Renal cortex interstitium (tissue), 11 donors: ENCODE results near the gene DHCR7. TPM values are rescaled to one million over a fixed set of nuclear protein-coding genes. Genes with fewer than 3 reads are reported as not detected.

ENCODE experiments used
- DNase-seq, 11 donors: peaks; one replicate each; pipeline ENCODE4 v3.0.0-alpha.2; 2013; ENCODE audit warnings: low read depth in 9 of 11, low spot score in 4 of 11; ENCODE audit errors: extremely low read depth in 1 of 11
- polyA plus RNA-seq, 3 donors: library from polyadenylated mRNA; unstranded; fragments of 120-200 nt; gene quantifications; one replicate each; pipeline ENCODE4 v1.2.1, GENCODE V29; 2013; ENCODE audit not compliant: insufficient read length in 3 of 3

DHCR7 gene
- polyA plus RNA-seq, 3 donors = 37.7 to 47.8 (median 39.3) TPM

GRCh38 chr11:71399341-71399740, 48.9 kb downstream of the DHCR7 start:
- DNase-seq = no peak

DNA sequence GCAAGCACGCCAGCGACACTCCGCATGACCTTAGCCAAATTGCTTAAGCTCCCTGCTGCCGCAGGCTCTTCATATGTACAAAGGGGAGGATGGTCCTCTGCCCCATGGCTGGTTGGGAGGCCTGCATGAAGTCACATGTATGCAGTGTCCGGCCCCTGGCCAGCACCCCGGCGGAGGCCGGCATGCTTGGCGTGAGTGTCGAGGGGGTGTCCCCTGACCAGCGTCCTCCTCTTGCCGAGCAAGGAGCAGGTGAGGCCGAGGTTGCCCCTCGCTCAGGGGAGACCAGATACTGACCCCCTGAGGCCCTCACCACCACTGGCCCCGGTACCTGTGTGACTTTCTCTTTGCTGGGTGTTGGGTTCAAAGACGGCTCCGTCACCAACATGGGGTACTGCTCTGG, 50.2 kb downstream of the DHCR7 start:
- DNase-seq = no peak

- DNase-seq = no peak
Measured at GRCh38 chr11:71397331-71397860, 50.8 kb downstream of the DHCR7 start.

DNA sequence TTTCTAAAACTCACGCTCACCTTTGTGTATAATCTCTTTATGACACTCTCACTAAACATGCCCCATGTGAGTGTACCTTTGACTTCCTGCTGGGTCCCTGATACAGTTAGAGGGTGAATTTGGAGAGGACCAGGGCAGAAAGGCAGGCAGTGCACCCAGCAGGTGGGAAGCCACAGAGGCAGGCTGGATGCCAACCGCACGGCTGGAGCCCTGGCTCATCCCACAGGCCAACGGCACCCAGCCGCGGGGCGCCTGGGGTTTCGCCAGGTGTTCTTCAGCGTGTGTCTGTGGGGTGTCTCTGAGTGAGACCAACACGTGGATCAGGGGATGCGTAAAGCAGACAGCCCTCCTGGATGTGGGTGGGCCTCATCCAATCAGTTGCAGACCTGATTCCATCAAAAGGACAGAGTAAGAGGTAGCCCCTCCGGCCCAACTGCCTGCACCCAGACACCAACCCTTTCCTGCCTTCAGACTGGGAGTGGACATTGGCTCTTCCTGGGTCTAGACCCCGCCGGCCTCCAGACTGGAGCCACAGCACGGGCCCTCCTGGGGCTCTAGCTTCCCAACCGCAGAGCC, 51.6 kb downstream of the DHCR7 start:
- no peak for DNase-seq

- DNase-seq = no peak
Measured at GRCh38 chr11:71395774-71396173, 52.4 kb downstream of the DHCR7 start.

GRCh38 chr11:71395263-71395560, 53.0 kb downstream of the DHCR7 start:
- DNase-seq = no peak

DNA sequence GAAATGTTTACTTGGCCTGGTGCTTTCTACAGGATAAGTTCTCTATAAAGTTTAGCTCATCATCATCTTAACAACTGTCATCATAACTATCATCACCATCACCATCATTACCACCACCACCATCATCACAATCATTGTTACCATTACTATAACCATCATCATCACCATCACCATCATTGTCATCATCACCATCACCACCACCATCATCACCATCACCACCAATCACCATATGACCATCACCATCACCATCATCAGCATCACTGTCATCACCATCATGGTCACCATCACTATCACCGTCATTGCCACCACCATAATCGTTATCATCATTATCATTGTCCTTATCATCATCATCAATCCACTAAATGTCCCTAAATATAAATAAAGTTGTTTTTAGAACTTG, 54.9 kb downstream of the DHCR7 start:
- DNase-seq = no peak

GRCh38 chr11:71391796-71392195, 56.4 kb downstream of the DHCR7 start:
- no peak for DNase-seq

DNA sequence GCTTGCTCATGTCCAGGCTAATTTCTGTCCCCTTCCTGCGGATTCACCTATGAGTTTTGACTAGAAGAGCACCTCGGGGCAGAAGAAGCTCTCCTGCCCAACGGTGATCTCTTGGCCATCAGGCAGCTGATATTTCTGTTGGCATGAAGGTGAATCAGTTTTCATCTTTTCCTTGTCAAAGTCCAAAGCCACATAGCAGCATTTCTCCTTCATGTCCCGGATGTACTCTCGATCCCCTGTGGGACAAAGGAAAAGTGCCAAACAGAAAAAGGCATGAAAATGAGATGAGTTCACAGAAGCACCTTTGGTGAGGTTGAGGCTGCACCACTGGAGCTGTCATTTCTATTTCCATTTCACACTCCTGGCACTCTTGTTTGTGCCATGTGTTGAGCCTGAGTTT, 56.8 kb downstream of the DHCR7 start:
- no peak for DNase-seq

DNA sequence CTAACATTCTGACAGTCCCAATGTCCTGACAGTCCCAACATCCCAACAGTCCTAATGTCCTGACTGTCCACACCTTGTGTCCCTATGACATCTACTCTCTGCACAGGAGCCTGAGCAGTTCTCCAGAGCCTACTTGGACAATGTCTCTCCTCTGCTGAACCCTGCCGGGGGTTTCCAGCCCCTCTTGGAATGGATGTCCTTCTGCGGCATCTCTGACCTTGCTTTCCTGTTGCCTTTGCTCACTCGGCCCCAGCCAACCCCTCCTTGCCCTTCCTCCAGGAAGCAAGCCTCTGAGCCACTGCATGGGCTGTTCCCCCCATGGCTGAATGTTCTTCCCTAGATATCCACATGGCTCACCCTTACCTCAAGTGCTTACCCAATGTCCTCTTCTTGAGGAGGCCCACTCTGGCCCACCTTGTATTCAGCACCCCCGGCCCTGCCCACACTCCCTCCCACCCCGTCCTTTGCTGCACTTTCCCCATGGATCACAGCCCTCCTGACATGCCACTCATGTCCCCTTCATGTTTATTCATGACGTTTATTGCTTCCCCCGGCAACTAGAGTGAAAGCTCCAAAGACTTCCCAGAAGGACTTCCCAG, 59.5 kb downstream of the DHCR7 start:
- no peak for DNase-seq

DNA sequence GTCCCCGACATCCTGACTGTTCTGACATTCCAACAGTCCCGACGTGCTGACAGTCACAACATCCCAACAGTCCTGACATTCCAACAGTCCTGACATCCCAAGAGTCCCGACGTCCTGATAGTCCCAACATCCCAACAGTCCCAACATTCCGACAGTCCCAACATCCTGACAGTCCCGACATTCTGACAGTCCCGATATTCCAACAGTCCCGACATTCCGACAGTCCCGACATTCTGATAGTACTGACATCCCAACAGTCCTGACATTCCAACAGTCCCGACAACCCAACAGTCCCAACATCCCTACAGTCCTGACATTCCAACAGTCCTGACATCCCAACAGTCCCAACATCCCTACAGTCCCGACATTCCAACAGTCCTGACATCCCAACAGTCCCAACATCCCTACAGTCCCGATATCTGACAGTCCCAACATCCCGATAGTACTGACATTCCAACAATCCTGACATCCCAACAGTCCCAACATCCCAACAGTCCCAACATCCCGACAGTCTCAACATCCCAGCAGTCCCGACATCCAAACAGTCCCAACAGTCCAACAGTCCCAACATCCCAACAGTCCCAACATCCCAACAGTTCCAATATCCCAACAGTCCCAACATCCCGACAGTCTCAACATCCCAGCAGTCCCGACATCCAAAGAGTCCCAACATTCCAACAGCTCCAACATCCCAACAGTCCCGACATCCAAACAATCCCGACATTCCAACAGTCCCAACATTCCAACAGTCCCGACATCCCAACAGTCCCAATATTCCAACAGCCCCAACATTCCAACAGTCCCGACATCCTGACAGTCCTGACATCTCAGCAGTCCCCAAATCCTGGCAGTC, 60.2 kb downstream of the DHCR7 start:
- DNase-seq = no peak

GRCh38 chr11:71387200-71387599, 61.0 kb downstream of the DHCR7 start:
- no peak for DNase-seq

DNA sequence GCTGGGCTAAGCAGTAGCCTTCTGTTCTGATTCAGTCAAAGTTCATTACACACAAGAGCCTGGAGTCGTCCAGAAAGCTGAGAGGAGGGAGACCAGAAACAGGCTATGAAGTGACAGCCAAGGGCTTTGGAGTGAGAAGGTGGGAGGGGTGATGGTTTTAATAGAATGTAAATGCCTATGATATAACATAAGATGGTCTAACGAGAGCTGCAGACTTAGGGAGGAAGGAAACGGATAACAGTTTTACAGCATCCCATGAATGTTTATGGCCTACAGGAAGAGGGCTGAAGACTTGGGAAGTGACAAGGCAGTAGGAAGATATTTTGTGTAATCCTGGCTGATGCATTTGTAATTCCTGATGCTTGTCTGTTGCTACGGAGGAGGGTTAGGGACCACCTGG, 62.0 kb downstream of the DHCR7 start:
- peak in 4 of 11 donors; percentile 14 to 50 (median 38) for DNase-seq

- DNase-seq = no peak
Measured at GRCh38 chr11:71385091-71385490, 63.1 kb downstream of the DHCR7 start.

- DNase-seq = no peak
Measured at GRCh38 chr11:71384561-71384960, 63.6 kb downstream of the DHCR7 start.

Other genes starting within 250 kb of the DHCR7 start
- 10 to 100 TPM; 26.5 to 39.6 (median 30.5) TPM for gene SHANK2, start 195.8 kb downstream of the DHCR7 start, polyA plus RNA-seq
- gene NADSYN1, start 4.8 kb upstream of the DHCR7 start, polyA plus RNA-seq = 10 to 100 TPM; 38.3 to 66.0 (median 41.4) TPM
- under 1 TPM in 2 of 3 donors, not detected in 1; 0.07 to 0.32 TPM for gene KRTAP5-7, start 78.9 kb upstream of the DHCR7 start, polyA plus RNA-seq
- gene KRTAP5-8, start 89.6 kb upstream of the DHCR7 start, polyA plus RNA-seq = 1 to 10 TPM in 1 of 3 donors, under 1 TPM in 2; 0.23 to 1.1 (median 0.23) TPM
- under 1 TPM; 0.30 to 0.59 (median 0.31) TPM for gene KRTAP5-9, start 100.0 kb upstream of the DHCR7 start, polyA plus RNA-seq
- gene KRTAP5-10, start 117.2 kb upstream of the DHCR7 start, polyA plus RNA-seq = under 1 TPM in 1 of 3 donors, not detected in 2; 0.44 TPM
- gene KRTAP5-11, start 134.5 kb upstream of the DHCR7 start, polyA plus RNA-seq = under 1 TPM in 1 of 3 donors, not detected in 2; 0.27 TPM